CD4-positive, alpha-beta T cell treated with Interleukin-21 for 1 hour (primary cell): ENCODE measurements around the gene KIF18B.

Source experiments
- DNase-seq: peaks from one replicate; pipeline ENCODE4 v3.0.0-alpha.2; 2020

KIF18B gene

DNA sequence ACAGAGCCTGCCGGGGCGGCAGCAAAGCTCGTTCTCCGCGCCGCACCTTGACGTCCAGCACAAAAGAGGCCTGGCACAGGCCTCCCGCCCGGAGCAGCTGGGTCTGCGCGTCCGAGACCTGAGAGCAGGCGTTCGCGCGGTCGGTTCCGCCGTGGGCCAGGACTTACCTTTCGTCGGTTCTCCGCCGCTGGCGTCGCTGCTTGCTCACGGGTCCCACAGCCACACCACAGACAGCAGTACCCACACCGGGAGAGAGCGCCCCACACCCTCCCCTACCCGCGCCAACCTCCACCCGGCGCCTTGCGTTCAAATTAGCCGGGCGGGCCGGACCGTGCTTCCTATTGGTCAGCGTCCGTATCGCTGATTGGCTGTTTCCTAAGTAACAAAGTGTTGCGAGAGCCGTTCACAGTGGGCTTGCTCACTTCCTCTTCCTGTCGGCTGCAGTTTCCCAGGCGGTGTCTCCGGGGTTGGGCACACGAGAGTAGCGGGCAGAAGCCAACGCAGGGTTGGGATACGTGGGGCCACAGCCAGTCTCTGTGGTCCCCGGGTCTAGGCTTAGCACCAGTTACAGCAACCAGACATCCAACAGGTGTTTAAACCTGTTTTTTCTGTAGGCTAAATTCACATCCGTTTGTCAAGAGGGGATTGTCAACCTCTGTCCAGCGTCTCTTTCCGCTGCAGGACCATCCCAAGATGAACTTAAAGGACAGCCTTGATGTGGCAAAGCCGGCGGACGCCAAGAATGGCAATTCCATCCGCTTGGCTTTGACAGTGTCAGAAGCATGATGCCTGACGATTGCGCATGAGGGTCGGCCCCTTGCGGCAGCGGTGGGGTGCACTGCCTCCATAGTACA, at the start of gene KIF18B:
Gene KIF18B (minus strand): TSS at position 313 of the 854 bp plus-strand sequence. CDS start 11,429 bp downstream, outside the sequence.
- peak; percentile 92 for DNase-seq

- DNase-seq = no peak
Observed at GRCh38 chr17:44996304-44996703, 48.7 kb upstream of the KIF18B start.

- no peak for DNase-seq
Observed at GRCh38 chr17:44995436-44996001, 47.9 kb upstream of the KIF18B start.

DNA sequence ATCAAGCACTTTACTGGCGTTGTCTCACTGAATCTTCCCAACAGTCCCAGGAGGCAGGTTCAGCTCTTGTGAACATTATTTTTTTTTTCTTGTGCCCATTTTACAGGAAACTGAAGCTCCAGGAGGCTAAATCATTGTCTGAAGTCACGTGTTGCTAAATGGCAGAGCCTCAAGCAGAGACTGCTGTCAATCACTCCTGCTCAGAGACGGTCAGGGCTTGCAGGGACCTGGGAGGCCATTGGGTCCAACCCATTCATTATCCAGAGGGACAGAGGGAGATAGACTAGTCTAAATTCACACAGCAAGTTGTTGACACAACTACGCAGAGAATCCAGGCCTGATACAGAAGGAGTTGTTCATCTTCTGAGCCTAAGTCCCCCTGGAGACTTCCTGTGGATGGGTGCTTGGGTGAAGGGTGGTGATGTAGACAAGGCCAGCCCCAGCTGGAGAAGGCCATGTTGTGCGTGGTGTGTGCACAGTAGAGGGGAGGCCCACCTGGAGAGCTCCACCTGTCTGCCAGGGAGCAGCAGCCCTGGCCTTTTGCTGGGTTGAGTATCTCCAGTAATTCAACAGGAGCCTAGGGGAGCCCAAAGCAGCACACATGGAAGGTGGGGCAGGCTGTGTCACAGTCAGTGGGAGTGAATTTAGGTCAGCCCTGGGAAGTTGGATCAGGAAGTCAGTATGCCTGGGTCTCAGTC, 44.8 kb upstream of the KIF18B start:
- no peak for DNase-seq

DNA sequence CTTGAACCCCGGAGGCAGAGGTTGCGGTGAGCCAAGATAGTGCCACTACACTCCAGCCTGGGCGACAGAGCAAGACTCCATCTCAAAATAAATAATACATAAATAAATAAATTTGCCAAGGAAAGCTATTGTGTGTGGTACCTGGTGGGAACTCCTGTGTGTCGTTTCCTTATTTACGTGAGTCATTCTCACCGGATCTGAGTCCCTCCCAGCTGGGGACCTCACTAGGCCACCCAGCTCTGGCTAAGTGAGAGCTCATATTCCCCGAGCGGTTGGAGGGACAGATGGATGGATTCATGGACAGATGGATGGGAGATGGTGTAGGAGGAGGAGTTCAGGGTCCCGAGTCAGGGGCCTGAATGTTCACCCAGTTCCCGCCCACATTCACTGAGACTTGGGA, 43.4 kb upstream of the KIF18B start:
- DNase-seq = no peak

DNA sequence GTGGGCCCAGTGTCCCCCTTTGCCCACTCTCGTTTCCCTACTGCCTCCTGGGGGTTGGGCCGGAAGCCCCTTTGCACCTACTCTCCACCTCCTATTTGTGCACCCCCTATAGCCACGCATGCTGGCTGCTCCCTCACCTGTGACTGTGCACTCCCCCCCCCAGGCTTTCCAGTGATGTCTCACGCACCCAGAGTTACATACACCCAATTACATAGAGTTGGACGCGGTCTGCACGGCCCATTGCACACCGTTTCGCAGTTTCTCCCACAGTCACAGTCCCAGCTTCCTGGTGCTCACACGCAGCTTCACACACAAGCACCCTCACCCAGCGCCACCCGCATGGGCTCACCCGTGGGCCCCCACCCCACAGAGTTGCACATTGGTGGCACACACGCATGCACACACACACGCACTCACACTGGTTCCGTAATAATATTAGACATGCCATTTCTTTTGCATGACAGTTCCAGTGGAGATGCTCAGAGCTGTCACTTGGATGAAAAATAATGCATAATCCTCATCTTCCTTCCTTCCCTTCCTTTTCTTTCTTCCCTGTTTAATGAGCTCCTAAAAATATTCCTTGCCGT, 42.1 kb upstream of the KIF18B start:
- no peak for DNase-seq

DNA sequence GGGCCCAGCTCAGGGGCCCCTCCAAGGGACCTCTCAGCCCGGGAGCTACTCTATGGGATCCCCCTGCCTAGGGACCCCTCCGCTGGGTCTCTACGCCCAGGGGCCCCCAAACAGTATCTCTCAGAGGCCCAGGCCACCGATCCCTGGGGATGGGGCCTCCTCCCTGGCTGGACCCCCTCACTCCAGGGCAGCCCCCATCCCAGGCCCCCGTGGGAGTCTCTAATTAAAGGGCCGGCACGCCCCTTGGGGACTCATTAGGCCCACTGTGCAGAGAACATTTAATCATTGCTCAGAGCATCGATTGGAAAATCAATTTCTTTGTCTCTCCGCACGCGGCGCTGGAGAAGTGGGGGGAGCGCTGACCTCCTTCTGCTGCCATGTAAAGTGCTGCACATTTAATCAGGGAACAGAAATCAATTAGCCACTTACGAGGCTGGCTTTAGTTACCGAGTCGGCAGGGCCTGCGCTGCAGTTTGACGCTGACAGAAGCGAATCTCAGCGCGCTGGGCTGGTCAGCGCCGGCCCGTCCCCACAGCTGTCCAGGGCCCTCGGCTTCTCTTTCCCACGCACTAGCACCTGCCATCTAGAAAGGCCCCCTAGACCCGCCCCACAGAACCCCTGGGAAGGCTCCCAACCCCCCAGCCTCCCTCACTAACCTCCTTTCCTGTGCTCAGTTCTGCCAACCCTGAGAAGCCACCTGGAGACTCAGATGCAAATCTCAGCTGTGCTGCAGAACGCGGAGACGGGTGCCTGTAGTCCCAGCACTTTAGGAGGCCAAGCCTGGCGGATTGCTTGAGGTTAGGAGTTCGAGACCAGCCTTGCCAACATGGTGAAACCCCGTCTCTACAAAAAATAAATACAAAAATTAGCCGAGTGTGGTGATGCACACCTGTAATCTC, 40.7 kb upstream of the KIF18B start:
- DNase-seq = no peak

DNA sequence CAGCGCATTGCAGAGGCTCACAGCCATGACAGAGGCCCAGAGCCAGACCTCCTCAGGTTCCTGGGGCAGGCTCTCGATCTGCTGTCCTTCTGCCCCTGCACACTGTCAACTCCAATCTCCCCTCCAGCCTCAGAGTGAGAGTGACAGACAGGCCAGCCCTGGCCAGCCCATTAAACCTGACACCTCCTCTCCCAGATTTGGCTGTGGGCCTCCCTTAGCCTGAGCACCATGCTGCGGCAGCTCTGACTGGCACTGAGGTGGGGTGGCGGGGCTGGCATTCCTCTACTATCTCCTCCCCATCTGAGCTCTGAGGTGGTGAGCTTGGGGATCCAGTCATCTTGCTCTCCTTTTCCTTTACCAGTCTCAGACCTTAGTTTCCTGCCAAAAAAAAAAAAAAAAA, 36.0 kb upstream of the KIF18B start:
- no peak for DNase-seq

DNA sequence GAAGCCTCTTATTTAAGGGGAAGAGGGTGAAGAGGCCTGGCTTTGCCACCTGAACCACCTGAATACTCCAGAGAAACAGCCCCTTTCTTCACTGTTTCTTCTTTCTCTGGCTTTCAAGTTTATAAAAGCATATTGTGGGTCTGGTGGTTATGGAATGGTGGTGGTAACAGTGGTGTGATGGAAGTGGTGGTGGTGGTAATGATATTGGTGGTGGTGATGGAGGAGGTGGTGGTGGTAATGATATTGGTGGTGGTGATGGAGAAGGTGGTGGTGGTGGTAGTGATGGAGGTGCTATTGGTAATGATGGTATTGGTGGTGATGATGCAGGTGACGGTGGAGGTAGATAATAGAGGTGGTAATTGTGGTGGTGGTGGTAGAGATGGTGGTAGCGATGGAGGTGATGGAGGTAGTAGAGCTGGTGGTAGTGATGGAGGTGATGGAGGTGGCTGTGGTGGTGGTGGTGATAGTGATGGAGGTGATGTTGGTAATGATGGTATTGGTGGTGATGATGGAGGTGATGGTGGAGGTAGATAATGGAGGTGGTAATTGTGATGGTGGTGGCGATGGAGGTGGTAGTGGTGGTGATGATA, 34.6 kb upstream of the KIF18B start:
- DNase-seq = no peak

DNA sequence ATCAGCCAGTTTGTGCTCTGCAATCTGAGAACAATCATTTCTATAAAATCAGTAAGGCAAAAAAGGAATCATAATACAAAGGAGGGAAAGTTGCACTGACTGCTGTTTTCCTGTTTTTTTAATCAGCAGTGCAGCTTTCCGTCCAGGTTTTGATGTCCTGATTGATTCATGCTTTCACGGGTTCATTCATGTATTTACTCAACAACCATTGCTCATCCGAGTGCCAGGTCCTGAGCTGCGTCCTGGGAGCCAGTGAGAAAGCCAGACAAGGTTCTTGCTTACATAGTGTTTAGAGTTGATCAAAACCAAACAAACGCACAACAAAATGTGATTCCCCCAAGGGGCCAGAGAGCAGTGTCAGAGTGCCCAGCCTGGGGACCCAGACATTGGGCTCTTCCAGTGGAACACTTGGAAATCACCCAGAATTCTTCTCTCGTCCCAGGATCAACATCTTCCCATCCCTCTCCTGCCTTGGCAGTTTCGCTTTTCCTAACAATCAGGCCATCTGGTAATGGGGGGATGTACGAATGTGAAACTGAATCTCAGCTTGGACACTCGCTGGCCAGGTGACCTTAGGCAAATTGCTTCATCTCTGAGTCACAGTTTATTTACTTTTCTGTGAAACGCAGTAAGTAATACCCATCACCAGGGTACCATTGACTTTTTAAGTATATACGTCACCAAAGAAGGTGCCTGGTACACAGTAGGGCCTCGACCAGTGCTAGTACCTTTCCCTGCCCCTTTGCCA, 33.8 kb upstream of the KIF18B start:
- DNase-seq = no peak

DNA sequence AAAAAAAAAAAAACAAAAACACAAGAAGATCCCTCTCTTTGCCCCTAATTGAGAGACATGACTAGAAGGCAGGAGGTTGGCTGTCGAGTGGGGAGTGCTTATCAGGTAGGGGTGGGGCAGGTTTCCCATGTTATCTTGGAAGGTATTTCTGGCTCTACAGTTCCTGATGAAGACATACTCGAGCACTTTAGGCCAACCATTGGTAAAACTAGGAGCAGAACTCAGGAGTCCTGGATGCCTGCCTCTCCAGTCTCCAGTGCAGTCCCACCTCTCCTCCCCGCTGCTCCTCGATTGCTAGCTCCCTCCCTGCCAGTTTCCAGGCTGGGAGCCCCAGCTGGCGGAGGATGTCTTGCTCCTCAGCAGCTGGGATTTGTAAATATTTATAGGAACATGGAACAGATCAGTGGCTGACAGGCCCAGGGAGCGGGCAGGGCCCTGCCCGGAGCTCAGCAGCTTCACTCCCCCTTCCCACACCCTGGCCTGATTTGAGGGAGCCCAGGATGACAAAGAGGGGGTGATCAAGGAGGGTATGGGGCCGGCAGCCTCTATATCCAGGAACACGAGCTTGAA, 31.9 kb upstream of the KIF18B start:
- no peak for DNase-seq

DNA sequence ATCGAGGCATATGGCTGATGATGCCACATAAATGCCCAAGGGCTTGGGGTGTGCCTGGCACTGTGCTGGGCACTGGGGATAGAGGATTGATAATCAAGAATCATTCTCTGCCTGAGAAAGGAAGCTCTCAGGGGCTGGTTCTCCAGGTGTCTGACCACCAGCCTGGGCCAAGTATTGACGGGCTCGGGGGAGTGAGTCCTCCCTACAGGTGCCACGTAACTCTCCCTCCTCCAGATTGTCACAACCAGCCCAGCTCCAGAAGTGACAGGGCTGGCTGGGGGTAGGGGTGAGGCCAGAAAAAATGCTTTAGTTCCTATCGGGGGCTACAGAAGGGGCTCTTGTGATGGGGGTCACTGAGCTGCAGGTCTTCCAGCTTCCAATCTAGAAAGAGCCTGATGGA, 31.2 kb upstream of the KIF18B start:
- DNase-seq = no peak

- DNase-seq = no peak
Observed at GRCh38 chr17:44977814-44978550, 30.4 kb upstream of the KIF18B start.

- no peak for DNase-seq
Observed at GRCh38 chr17:44977065-44977464, 29.5 kb upstream of the KIF18B start.

GRCh38 chr17:44976206-44976605, 28.6 kb upstream of the KIF18B start:
- DNase-seq = no peak

DNA sequence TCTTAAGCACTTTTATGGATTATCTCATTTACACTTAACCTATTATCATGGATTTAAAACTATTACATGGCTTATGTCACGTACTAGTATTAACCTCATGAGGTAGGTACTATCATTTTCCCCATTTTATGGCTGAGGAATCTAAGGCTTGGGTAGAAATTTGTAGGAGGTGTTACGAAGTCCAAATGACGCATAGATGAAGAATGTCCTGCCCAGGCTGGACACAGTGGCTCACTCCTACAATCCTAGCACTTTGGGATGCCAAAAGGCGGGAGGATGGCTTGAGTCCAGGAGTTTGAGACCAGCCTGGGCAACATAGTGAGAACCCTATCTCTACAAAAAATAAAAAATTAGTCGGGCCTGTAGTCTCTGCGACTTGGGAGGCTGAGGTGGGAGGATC, 25.4 kb upstream of the KIF18B start:
- DNase-seq = no peak

GRCh38 chr17:44971776-44972483, 24.4 kb upstream of the KIF18B start:
- DNase-seq = no peak

- DNase-seq = no peak
Observed at GRCh38 chr17:44970136-44970741, 22.7 kb upstream of the KIF18B start.

- DNase-seq = no peak
Observed at GRCh38 chr17:44969144-44969780, 21.7 kb upstream of the KIF18B start.
